ENCODE measurements around the gene NKAIN4.

GRCh38 chr20:63236116-63236837 is 18.0 kb downstream of the NKAIN4 start:
- TF ChIP-seq CTCF (conservative IDR thresholded peaks at IDR 0.05 in 1 of 2, IDR thresholded peaks at IDR 0.05 in 1 of 2; ENCODE audit: extremely low read depth in 1 of 2, insufficient read depth in 1 of 2, low read depth in 1 of 2, low read length in 2 of 2) (no peak), EZH2 (IDR thresholded peaks at IDR 0.05; ENCODE audit: borderline replicate concordance, low read length) (no peak)

All from mammary epithelial cell (primary cell).